Measurements from ENCODE around the gene UNC13C.

The UNC13C gene

DNA sequence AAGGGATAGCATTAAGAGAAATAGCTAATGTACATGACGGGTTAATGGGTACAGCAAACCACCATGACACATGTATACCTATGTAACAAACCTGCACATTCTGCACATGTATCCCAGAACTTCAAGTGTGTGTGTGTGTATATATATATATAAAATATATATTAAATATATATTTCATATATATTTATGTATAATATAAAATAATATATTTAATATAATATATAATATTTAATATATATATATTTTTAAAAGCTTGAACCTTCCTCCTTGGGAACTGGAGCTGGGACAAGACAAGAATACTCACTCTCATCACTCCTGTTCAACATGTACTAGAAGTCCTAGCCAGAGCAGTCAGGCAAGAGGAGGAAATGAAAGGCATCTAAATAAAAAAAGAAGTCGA lies 149.3 kb downstream of the UNC13C start:
- Histone ChIP-seq H3K4me1 (no peaks in the 10 kb centered on the region), H3K27ac (no peak overlapping the region), H4K20me1 (no peaks in the 10 kb centered on the region), H3K27me3 (no peaks in the 10 kb centered on the region), H3K9ac (no peak overlapping the region), H3K4me3 (no peak overlapping the region), H3K9me3 (replicated peaks in 1 of 11) (no peaks in the 10 kb centered on the region), H3K36me3 (no peaks in the 10 kb centered on the region), H3K4me2 (no peak overlapping the region)
- no peak for TF ChIP-seq Cebpa-rat (IDR thresholded peaks at IDR 0.05)

DNA sequence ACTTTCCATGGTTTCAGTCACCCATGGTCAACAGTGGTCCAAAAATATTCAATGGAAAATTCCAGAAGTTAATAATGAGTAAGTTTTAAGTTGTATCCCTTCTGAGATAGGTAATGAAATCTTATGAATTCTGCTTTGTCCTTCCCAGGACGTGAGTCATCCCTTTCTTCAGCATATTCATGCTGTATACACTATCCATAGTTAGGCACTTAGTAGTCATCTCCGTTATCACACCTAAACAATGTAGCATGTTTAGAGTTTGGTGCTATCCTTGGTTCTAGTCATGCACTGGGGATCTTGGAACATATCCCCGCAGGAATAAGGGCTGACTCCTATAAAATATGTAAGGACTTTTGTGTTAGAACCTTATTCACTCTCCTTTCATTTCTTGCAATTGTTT lies 153.2 kb downstream of the UNC13C start:
- Histone ChIP-seq H4K20me1 (no peaks in the 10 kb centered on the region), H3K4me2 (no peak overlapping the region), H3K9ac (no peak overlapping the region), H3K27ac (no peak overlapping the region), H3K4me3 (no peak overlapping the region), H3K4me1 (no peaks in the 10 kb centered on the region), H3K9me3 (replicated peaks in 1 of 11) (no peaks in the 10 kb centered on the region), H3K27me3 (no peaks in the 10 kb centered on the region), H3K36me3 (no peaks in the 10 kb centered on the region)
- no peak for TF ChIP-seq Cebpa-rat (IDR thresholded peaks at IDR 0.05)

DNA sequence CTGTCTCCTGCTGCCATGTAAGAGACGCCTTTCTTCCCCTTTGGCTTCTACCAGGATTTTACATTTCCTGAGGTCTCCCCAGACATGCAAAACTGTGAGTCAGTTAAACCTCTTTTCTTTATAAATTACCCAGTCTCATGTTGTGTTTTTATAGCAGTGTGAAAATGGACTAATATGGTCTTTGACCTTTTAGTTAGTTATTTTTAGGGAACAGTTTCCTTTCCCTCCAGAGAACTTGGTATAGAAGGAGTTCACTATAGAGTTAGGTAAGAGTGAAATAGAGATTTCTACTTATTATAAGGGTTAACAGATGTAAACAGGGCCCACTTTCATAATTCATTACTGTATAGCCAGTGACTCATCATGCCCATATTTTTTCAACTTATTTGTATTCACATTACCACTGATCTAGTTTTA lies 170.9 kb downstream of the UNC13C start:
- peaks cover 0 to 61% (median 0%) of the 10 kb centered on the region in 11 experiments; a peak in 6 of 22 replicates for H3K27me3 ChIP-seq
- H3K9me3 ChIP-seq (replicated peaks in 1 of 11), result peaks cover 0 to 11% (median 0%) of the 10 kb centered on the region in 11 experiments; a peak in 4 of 22 replicates
- no peak for TF ChIP-seq Cebpa-rat (IDR thresholded peaks at IDR 0.05)
- H3K36me3 ChIP-seq, result no peaks in the 10 kb centered on the region
- no peak overlapping the region for H3K27ac ChIP-seq
- no peak overlapping the region for H3K4me3 ChIP-seq
- no peak overlapping the region for H3K9ac ChIP-seq
- H4K20me1 ChIP-seq, result no peaks in the 10 kb centered on the region
- peaks cover 10 to 30% (median 16%) of the 10 kb centered on the region in 10 experiments for H3K4me1 ChIP-seq
- H3K4me2 ChIP-seq, result peak overlapping the region in 6 of 11 experiments; percentile 31 to 65 (median 56); a peak in 7 of 22 replicates

- no peak overlapping the region for H3K4me3 ChIP-seq
- H3K9ac ChIP-seq, result no peak overlapping the region
- no peak overlapping the region for H3K27ac ChIP-seq
- peaks cover 0 to 70% (median 0%) of the 10 kb centered on the region in 11 experiments; a peak in 6 of 22 replicates for H3K27me3 ChIP-seq
- H3K9me3 ChIP-seq (replicated peaks in 1 of 11), result peaks cover 0 to 11% (median 0%) of the 10 kb centered on the region in 11 experiments; a peak in 4 of 22 replicates
- no peaks in the 10 kb centered on the region for H4K20me1 ChIP-seq
- peak overlapping the region; percentile 12 to 69 (median 54) for H3K4me2 ChIP-seq
- H3K36me3 ChIP-seq, result no peaks in the 10 kb centered on the region
- TF ChIP-seq Cebpa-rat (IDR thresholded peaks at IDR 0.05), result no peak
- H3K4me1 ChIP-seq, result peaks cover 10 to 30% (median 16%) of the 10 kb centered on the region in 10 experiments
Observed at GRCh38 chr15:54150255-54150654, 172.0 kb downstream of the UNC13C start.

GRCh38 chr15:54159012-54159411 lies 180.8 kb downstream of the UNC13C start:
- no peaks in the 10 kb centered on the region for H3K4me1 ChIP-seq
- TF ChIP-seq Cebpa-rat (IDR thresholded peaks at IDR 0.05), result no peak

GRCh38 chr15:54187325-54187724 lies 209.1 kb downstream of the UNC13C start:
- no peaks in the 10 kb centered on the region for H3K27me3 ChIP-seq
- H3K4me3 ChIP-seq, result no peak overlapping the region
- H3K36me3 ChIP-seq, result no peaks in the 10 kb centered on the region
- no peaks in the 10 kb centered on the region for H3K4me1 ChIP-seq
- no peak overlapping the region for H3K4me2 ChIP-seq
- no peak overlapping the region for H3K9ac ChIP-seq
- TF ChIP-seq Cebpa-rat (IDR thresholded peaks at IDR 0.05), result no peak
- H4K20me1 ChIP-seq, result no peaks in the 10 kb centered on the region
- H3K27ac ChIP-seq, result no peak overlapping the region
- no peaks in the 10 kb centered on the region for H3K9me3 ChIP-seq (replicated peaks in 1 of 11)

More at GRCh38 chr15:54159012-54159411, 180.8 kb downstream of the UNC13C start:
- no peaks in the 10 kb centered on the region for H4K20me1 ChIP-seq
- H3K9ac ChIP-seq, result no peak overlapping the region
- no peak overlapping the region for H3K4me3 ChIP-seq
- H3K4me2 ChIP-seq, result no peak overlapping the region
- H3K27ac ChIP-seq, result no peak overlapping the region
- peaks cover 0 to 39% (median 0%) of the 10 kb centered on the region in 11 experiments; a peak in 5 of 22 replicates for H3K27me3 ChIP-seq
- H3K9me3 ChIP-seq (replicated peaks in 1 of 11), result no peaks in the 10 kb centered on the region
- H3K36me3 ChIP-seq, result no peaks in the 10 kb centered on the region

DNA sequence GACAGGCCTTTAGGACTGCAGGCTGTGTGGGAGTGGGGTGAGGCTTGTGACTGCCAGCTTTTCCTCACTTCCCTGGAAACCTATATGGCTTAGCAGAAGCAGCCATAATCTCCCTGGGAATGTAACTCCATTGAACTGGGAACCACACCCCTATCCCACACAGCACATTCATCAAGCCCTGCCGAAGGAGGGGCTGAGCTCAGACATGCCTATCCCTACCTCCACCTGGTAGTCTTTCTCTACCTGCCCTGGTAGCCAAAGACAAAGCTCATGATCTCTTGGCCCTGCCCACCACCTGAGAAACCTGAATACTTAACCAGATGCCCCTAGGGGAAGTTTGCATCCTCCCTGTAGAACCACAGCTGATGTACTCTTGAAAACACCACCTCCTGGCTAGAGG lies 219.8 kb downstream of the UNC13C start:
- H3K4me2 ChIP-seq, result no peak overlapping the region
- H3K9me3 ChIP-seq (replicated peaks in 1 of 11), result peaks cover 0 to 11% (median 4%) of the 10 kb centered on the region in 11 experiments; a peak in 4 of 22 replicates
- H4K20me1 ChIP-seq, result no peaks in the 10 kb centered on the region
- no peaks in the 10 kb centered on the region for H3K4me1 ChIP-seq
- H3K27me3 ChIP-seq, result no peaks in the 10 kb centered on the region
- no peak overlapping the region for H3K27ac ChIP-seq
- H3K9ac ChIP-seq, result no peak overlapping the region
- H3K4me3 ChIP-seq, result no peak overlapping the region
- H3K36me3 ChIP-seq, result no peaks in the 10 kb centered on the region
- TF ChIP-seq Cebpa-rat (IDR thresholded peaks at IDR 0.05), result no peak

DNA sequence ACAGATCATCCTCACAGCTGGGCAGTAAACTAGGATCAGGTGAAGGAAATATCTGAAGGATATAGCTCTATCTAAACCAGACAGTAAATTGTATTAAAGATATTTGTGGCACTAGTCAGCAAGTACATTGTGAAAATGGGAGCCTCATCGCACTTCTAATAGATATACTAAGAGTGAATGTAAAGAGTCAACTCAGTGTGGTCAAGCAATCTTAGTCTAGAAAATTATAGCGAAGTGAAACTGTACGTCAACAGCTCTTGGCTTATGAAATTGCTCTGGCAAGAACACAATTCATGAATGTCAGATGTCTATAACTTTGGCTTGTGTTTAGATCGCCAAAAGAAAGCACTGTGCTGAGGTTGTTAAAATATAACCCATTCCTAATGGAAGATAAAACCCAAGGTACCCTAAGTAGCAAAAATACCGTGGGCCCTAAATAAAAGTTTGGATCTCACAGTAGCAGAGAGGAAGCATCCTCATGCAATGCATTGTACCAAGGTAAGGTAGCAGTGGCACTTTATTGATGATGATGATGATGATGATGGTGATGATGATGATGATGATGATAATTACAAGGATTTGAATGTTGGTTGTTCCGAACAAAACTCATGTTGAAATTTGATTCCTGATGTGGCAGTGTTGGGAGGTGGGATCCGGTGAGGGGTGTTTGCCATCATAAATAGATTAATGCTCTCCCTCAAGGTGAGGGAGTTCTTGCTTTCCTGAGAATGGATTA lies 228.5 kb downstream of the UNC13C start:
- no peaks in the 10 kb centered on the region for H3K36me3 ChIP-seq
- no peak overlapping the region for H3K4me2 ChIP-seq
- no peak overlapping the region for H3K27ac ChIP-seq
- no peak for TF ChIP-seq Cebpa-rat (IDR thresholded peaks at IDR 0.05)
- no peak overlapping the region for H3K9ac ChIP-seq
- H4K20me1 ChIP-seq, result no peaks in the 10 kb centered on the region
- H3K4me3 ChIP-seq, result no peak overlapping the region
- H3K4me1 ChIP-seq, result peaks cover 0 to 9% (median 0%) of the 10 kb centered on the region in 10 experiments; a peak in 1 of 20 replicates
- no peaks in the 10 kb centered on the region for H3K27me3 ChIP-seq
- H3K9me3 ChIP-seq (replicated peaks in 1 of 11), result no peaks in the 10 kb centered on the region

DNA sequence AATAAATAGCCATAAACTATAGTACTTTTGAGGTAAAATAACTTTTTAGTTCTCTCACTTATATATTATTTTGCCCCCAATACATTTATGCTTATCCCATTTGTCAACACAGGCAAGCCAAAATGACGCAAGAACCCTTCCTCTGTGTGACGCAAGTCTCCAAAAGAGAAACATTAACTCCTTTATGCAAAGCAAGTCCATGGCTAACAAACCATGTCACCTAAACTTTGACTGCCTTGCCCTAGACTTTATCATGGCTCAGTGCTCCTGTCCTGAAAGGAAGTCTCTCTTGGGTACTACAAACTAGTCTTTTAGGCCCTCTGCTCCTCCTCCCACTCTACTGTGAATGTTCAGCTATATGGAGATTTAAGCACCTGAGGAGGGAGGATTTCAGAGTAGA lies 230.5 kb downstream of the UNC13C start:
- no peak overlapping the region for H3K9ac ChIP-seq
- H3K4me3 ChIP-seq, result no peak overlapping the region
- no peak overlapping the region for H3K27ac ChIP-seq
- TF ChIP-seq Cebpa-rat (IDR thresholded peaks at IDR 0.05), result 0 out of 22 replicates have a peak, but pooled peaks of 1 of the 11 experiments have one; percentile 11
- H3K4me2 ChIP-seq, result peak overlapping the region in 2 of 11 experiments; percentile 22 to 33; a peak in 3 of 22 replicates
- H3K36me3 ChIP-seq, result no peaks in the 10 kb centered on the region
- H3K27me3 ChIP-seq, result no peaks in the 10 kb centered on the region
- no peaks in the 10 kb centered on the region for H3K9me3 ChIP-seq (replicated peaks in 1 of 11)
- peaks cover 0 to 9% (median 0%) of the 10 kb centered on the region in 10 experiments; a peak in 1 of 20 replicates for H3K4me1 ChIP-seq
- H4K20me1 ChIP-seq, result no peaks in the 10 kb centered on the region

DNA sequence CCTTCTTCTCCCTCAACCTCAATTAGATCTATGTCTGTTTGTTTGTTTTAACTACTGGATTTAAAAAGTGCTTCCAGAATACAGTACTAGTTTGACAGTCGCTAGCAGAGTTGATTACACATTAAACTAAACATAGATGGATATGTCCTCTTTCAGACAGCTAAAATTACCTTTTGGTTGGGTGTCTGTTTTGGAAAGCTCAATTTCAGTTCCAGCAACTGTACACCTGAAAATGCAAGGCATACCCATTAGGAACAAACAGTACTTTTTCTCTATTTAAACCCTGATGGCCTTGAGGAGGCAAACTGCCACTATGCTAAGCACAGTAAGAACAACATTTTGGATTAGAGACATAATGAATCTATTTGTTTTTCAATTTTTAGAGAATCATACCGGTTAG lies 234.4 kb downstream of the UNC13C start:
- Histone ChIP-seq H4K20me1 (no peaks in the 10 kb centered on the region), H3K4me2 (no peak overlapping the region), H3K9ac (no peak overlapping the region), H3K4me3 (no peak overlapping the region), H3K9me3 (replicated peaks in 1 of 11) (no peaks in the 10 kb centered on the region), H3K27ac (no peak overlapping the region), H3K27me3 (no peaks in the 10 kb centered on the region), H3K4me1 (peaks cover 0 to 9% (median 0%) of the 10 kb centered on the region in 10 experiments; a peak in 1 of 20 replicates), H3K36me3 (no peaks in the 10 kb centered on the region)
- no peak for TF ChIP-seq Cebpa-rat (IDR thresholded peaks at IDR 0.05)
